ENCODE measurements around the gene FBXW10B.
"Not testable (repeated sequence)": the region's sequence is repeated elsewhere in the genome, so short reads cannot be mapped to it uniquely, and the experiment has no call there.

The FBXW10B gene

GRCh38 chr17:15650741-15651582 is 31.5 kb upstream of the FBXW10B start:
- Histone ChIP-seq H3K27me3 (ENCODE audit: low read depth) (no peaks in the 10 kb centered on the region), H3K4me3 (peak overlapping the region; percentile 23), H3K4me1 (peaks cover 37% of the 10 kb centered on the region), H3K36me3 (replicated peaks) (no peaks in the 10 kb centered on the region), H3K9me3 (no peaks in the 10 kb centered on the region)
- in situ Hi-C loops (cut with MboI; ENCODE audit: low sequenced_read_pairs) = no loop called here
- no peak for DNase-seq (ENCODE audit: low spot score in 2 of 2)

- no peaks in the 10 kb centered on the region for H3K9me3 ChIP-seq
- H3K27me3 ChIP-seq (ENCODE audit: low read depth) = no peaks in the 10 kb centered on the region
- in situ Hi-C loops (cut with MboI; ENCODE audit: low sequenced_read_pairs) = no loop called here
- no peak for DNase-seq (ENCODE audit: low spot score in 2 of 2)
- H3K36me3 ChIP-seq (replicated peaks) = no peaks in the 10 kb centered on the region
- peaks cover 27% of the 10 kb centered on the region for H3K4me1 ChIP-seq
- H3K4me3 ChIP-seq = no peak overlapping the region
These were observed 30.4 kb upstream of the FBXW10B start for GRCh38 chr17:15649861-15650421.

- H3K4me1 ChIP-seq = peaks cover 13% of the 10 kb centered on the region
- no peaks in the 10 kb centered on the region for H3K36me3 ChIP-seq (replicated peaks)
- H3K9me3 ChIP-seq = no peaks in the 10 kb centered on the region
- no peak overlapping the region for H3K4me3 ChIP-seq
- H3K27me3 ChIP-seq (ENCODE audit: low read depth) = no peaks in the 10 kb centered on the region
- no peak for DNase-seq (ENCODE audit: low spot score in 2 of 2)
- in situ Hi-C loops (cut with MboI; ENCODE audit: low sequenced_read_pairs) = no loop called here
These were observed 28.9 kb upstream of the FBXW10B start for GRCh38 chr17:15648386-15648785.

- H3K4me1 ChIP-seq; H3K36me3 ChIP-seq (replicated peaks); H3K27me3 ChIP-seq (ENCODE audit: low read depth); H3K4me3 ChIP-seq; in situ Hi-C loops (cut with MboI; ENCODE audit: low sequenced_read_pairs); H3K9me3 ChIP-seq; DNase-seq (ENCODE audit: low spot score in 2 of 2): not testable (repeated sequence)
These were observed 26.4 kb upstream of the FBXW10B start for GRCh38 chr17:15645942-15646312.

- H3K4me1 ChIP-seq; in situ Hi-C loops (cut with MboI; ENCODE audit: low sequenced_read_pairs); H3K27me3 ChIP-seq (ENCODE audit: low read depth); H3K4me3 ChIP-seq; H3K36me3 ChIP-seq (replicated peaks); H3K9me3 ChIP-seq: not testable (repeated sequence)
- DNase-seq (ENCODE audit: low spot score in 2 of 2) = peak in 1 of 2 experiments; percentile 23
These were observed 25.8 kb upstream of the FBXW10B start for GRCh38 chr17:15645099-15645941.

- H3K27me3 ChIP-seq (ENCODE audit: low read depth); H3K4me1 ChIP-seq; H3K9me3 ChIP-seq; in situ Hi-C loops (cut with MboI; ENCODE audit: low sequenced_read_pairs); DNase-seq (ENCODE audit: low spot score in 2 of 2); H3K4me3 ChIP-seq; H3K36me3 ChIP-seq (replicated peaks): not testable (repeated sequence)
These were observed 23.2 kb upstream of the FBXW10B start for GRCh38 chr17:15642505-15643251.

- H3K36me3 ChIP-seq (replicated peaks); H3K4me3 ChIP-seq; H3K27me3 ChIP-seq (ENCODE audit: low read depth); H3K9me3 ChIP-seq; DNase-seq (ENCODE audit: low spot score in 2 of 2); H3K4me1 ChIP-seq; in situ Hi-C loops (cut with MboI; ENCODE audit: low sequenced_read_pairs): not testable (repeated sequence)
These were observed 22.5 kb upstream of the FBXW10B start for GRCh38 chr17:15642014-15642413.

GRCh38 chr17:15630930-15631453 is 11.5 kb upstream of the FBXW10B start:
- DNase-seq (ENCODE audit: low spot score in 2 of 2); H3K4me3 ChIP-seq; in situ Hi-C loops (cut with MboI; ENCODE audit: low sequenced_read_pairs); H3K4me1 ChIP-seq; H3K27me3 ChIP-seq (ENCODE audit: low read depth); H3K9me3 ChIP-seq; H3K36me3 ChIP-seq (replicated peaks): not testable (repeated sequence)

GRCh38 chr17:15629991-15630390 is 10.5 kb upstream of the FBXW10B start:
- in situ Hi-C loops (cut with MboI; ENCODE audit: low sequenced_read_pairs); H3K4me1 ChIP-seq; H3K4me3 ChIP-seq; DNase-seq (ENCODE audit: low spot score in 2 of 2); H3K27me3 ChIP-seq (ENCODE audit: low read depth); H3K9me3 ChIP-seq; H3K36me3 ChIP-seq (replicated peaks): not testable (repeated sequence)

GRCh38 chr17:15623661-15624209 is 4.2 kb upstream of the FBXW10B start:
- H3K36me3 ChIP-seq (replicated peaks); in situ Hi-C loops (cut with MboI; ENCODE audit: low sequenced_read_pairs); H3K4me1 ChIP-seq; DNase-seq (ENCODE audit: low spot score in 2 of 2); H3K9me3 ChIP-seq; H3K27me3 ChIP-seq (ENCODE audit: low read depth); H3K4me3 ChIP-seq: not testable (repeated sequence)

- H3K4me3 ChIP-seq; H3K36me3 ChIP-seq (replicated peaks); DNase-seq (ENCODE audit: low spot score in 2 of 2); H3K27me3 ChIP-seq (ENCODE audit: low read depth); H3K4me1 ChIP-seq; in situ Hi-C loops (cut with MboI; ENCODE audit: low sequenced_read_pairs); H3K9me3 ChIP-seq: not testable (repeated sequence)
These were observed 3.8 kb upstream of the FBXW10B start for GRCh38 chr17:15623255-15623654.

GRCh38 chr17:15622124-15622523 is 2.6 kb upstream of the FBXW10B start:
- H3K4me3 ChIP-seq; H3K4me1 ChIP-seq; DNase-seq (ENCODE audit: low spot score in 2 of 2); in situ Hi-C loops (cut with MboI; ENCODE audit: low sequenced_read_pairs); H3K9me3 ChIP-seq; H3K27me3 ChIP-seq (ENCODE audit: low read depth); H3K36me3 ChIP-seq (replicated peaks): not testable (repeated sequence)

GRCh38 chr17:15616828-15617227 is 2.7 kb downstream of the FBXW10B start:
- DNase-seq (ENCODE audit: low spot score in 2 of 2); H3K4me1 ChIP-seq; in situ Hi-C loops (cut with MboI; ENCODE audit: low sequenced_read_pairs); H3K36me3 ChIP-seq (replicated peaks); H3K27me3 ChIP-seq (ENCODE audit: low read depth); H3K4me3 ChIP-seq; H3K9me3 ChIP-seq: not testable (repeated sequence)
